Mesenchymal stem cell (in vitro differentiated cells and primary cell): ENCODE results near the gene LRFN2.
A peak's percentile ranks its signal among the peaks of the same experiment; 100 is the strongest.

Source experiments
- DNase-seq: peaks from one replicate; pipeline ENCODE4 v3.0.0-alpha.2; 2013
- H2AFZ ChIP-seq: one replicate; pipeline ENCODE4 v1.6.1; 2013; ENCODE audit warnings: low read depth, mild to moderate bottlenecking, control low read depth, inconsistent platforms, low read length, moderate library complexity
- H2AK5ac ChIP-seq: 2 replicates; pipeline ENCODE4 v1.6.1; 2013; ENCODE audit warnings: low read length, moderate library complexity, mild to moderate bottlenecking, inconsistent platforms; ENCODE audit not compliant: severe bottlenecking
- H2BK120ac ChIP-seq: one replicate; pipeline ENCODE4 v1.6.1; 2013; ENCODE audit warnings: low read depth, mild to moderate bottlenecking, inconsistent platforms, low read length, moderate library complexity
- H2BK12ac ChIP-seq, 2 experiments: one replicate each; pipeline ENCODE4 v1.6.1; 2013; ENCODE audit warnings: inconsistent platforms in 2 of 2, low read length in 2 of 2, mild to moderate bottlenecking in 2 of 2, moderate library complexity in 2 of 2, control low read depth in 1 of 2
- H2BK15ac ChIP-seq: one replicate; pipeline ENCODE4 v1.6.1; 2013; ENCODE audit warnings: mild to moderate bottlenecking, low read depth, inconsistent platforms; ENCODE audit not compliant: poor library complexity, severe bottlenecking
- H2BK5ac ChIP-seq: 2 replicates; pipeline ENCODE4 v1.6.1; 2013; ENCODE audit warnings: low read depth, mild to moderate bottlenecking, low read length, control low read depth, inconsistent platforms; ENCODE audit not compliant: poor library complexity, severe bottlenecking
- H3K14ac ChIP-seq, 2 experiments: one replicate each; pipeline ENCODE4 v1.6.1; 2013; ENCODE audit warnings: inconsistent platforms in 2 of 2, low read length in 2 of 2, control low read depth in 1 of 2, mild to moderate bottlenecking in 1 of 2, moderate library complexity in 1 of 2
- H3K18ac ChIP-seq, 2 experiments: one replicate each; pipeline ENCODE4 v1.6.1; 2013; ENCODE audit warnings: inconsistent platforms in 2 of 2, low read length in 2 of 2, control low read depth in 1 of 2, low read depth in 1 of 2, mild to moderate bottlenecking in 1 of 2
- H3K23ac ChIP-seq, 2 experiments: one replicate each; pipeline ENCODE4 v1.6.1; 2013; ENCODE audit warnings: inconsistent platforms in 2 of 2, low read length in 2 of 2, mild to moderate bottlenecking in 2 of 2, moderate library complexity in 2 of 2, control low read depth in 1 of 2
- H3K27ac ChIP-seq: 2 replicates; pipeline ENCODE4 v1.5.1; 2013; ENCODE audit warnings: mild to moderate bottlenecking, moderate library complexity, low read length, control low read depth, inconsistent platforms; ENCODE audit not compliant: poor library complexity, severe bottlenecking
- H3K27me3 ChIP-seq, 2 experiments: 2 replicates each; pipeline versions ENCODE4 v1.6.1 to v1.7.0; 2013; ENCODE audit warnings: low read length in 2 of 2, mild to moderate bottlenecking in 2 of 2, moderate library complexity in 2 of 2, control low read depth in 1 of 2, inconsistent platforms in 1 of 2; ENCODE audit not compliant: control insufficient read depth in 1 of 2, insufficient read depth in 1 of 2
- H3K36me3 ChIP-seq, 2 experiments: 2 replicates each; pipeline versions ENCODE4 v1.6.1 to v1.7.0; 2013; ENCODE audit warnings: low read length in 2 of 2, control low read depth in 1 of 2, inconsistent platforms in 1 of 2, low read depth in 1 of 2, mild to moderate bottlenecking in 1 of 2; ENCODE audit not compliant: insufficient read depth in 2 of 2, control insufficient read depth in 1 of 2
- H3K4ac ChIP-seq, 2 experiments: one replicate each; pipeline ENCODE4 v1.6.1; 2013; ENCODE audit warnings: inconsistent platforms in 2 of 2, low read length in 2 of 2, mild to moderate bottlenecking in 2 of 2, moderate library complexity in 2 of 2, control low read depth in 1 of 2, low read depth in 1 of 2
- H3K4me1 ChIP-seq: 2 replicates; pipeline ENCODE4 v1.6.1; 2013; ENCODE audit warnings: low read depth, low read length, control low read depth; ENCODE audit not compliant: control insufficient read depth, insufficient read depth
- H3K4me2 ChIP-seq: 2 replicates; pipeline ENCODE4 v1.6.1; 2013; ENCODE audit warnings: low read length, mild to moderate bottlenecking, inconsistent platforms; ENCODE audit not compliant: poor library complexity, severe bottlenecking
- H3K4me3 ChIP-seq, 2 experiments: 2 replicates each; pipeline versions ENCODE4 v1.5.1 to v1.7.0; 2013; ENCODE audit warnings: low read length in 2 of 2, mild to moderate bottlenecking in 2 of 2, control low read depth in 1 of 2, low read depth in 1 of 2; ENCODE audit not compliant: insufficient read depth in 1 of 2
- H3K79me1 ChIP-seq: replicated peaks from 2 replicates; pipeline ENCODE4 v1.6.1; 2013; ENCODE audit warnings: mild to moderate bottlenecking, control low read depth, low read length, inconsistent platforms; ENCODE audit not compliant: poor library complexity, severe bottlenecking
- H3K9ac ChIP-seq: 2 replicates; pipeline ENCODE4 v1.7.0; 2013; ENCODE audit warnings: mild to moderate bottlenecking, low read length, moderate library complexity
- H3K9me3 ChIP-seq: 2 replicates; pipeline ENCODE4 v1.7.0; 2013; ENCODE audit warnings: mild to moderate bottlenecking, low read length; ENCODE audit not compliant: control insufficient read depth
- H4K8ac ChIP-seq: one replicate; pipeline ENCODE4 v1.6.1; 2013; ENCODE audit warnings: inconsistent platforms, mild to moderate bottlenecking, low read length, moderate library complexity
- H4K91ac ChIP-seq: one replicate; pipeline ENCODE4 v1.6.1; 2013; ENCODE audit warnings: mild to moderate bottlenecking, low read length, inconsistent platforms
- WGBS: methylation state at CpG from one replicate; pipeline ENCODE4 v1.1.7; 2013; ENCODE audit warnings: mixed read lengths; 5-methylcytosine and 5-hydroxymethylcytosine counted together

The LRFN2 gene

GRCh38 chr6:40611912-40612311, 24.7 kb upstream of the LRFN2 start:
- H3K4me2 ChIP-seq = no peak overlapping the region
- no peak overlapping the region for H3K23ac ChIP-seq
- no peak overlapping the region for H3K9ac ChIP-seq
- H2BK15ac ChIP-seq = no peak overlapping the region
- H3K4me3 ChIP-seq = no peak overlapping the region
- H3K36me3 ChIP-seq = no peaks in the 10 kb centered on the region
- H2BK5ac ChIP-seq = no peak overlapping the region
- H3K79me1 ChIP-seq = no peaks in the 10 kb centered on the region
- H3K18ac ChIP-seq = no peak overlapping the region
- H4K8ac ChIP-seq = no peak overlapping the region
- H2BK120ac ChIP-seq = no peak overlapping the region
- WGBS = 85% methylated on average over 8 of the region's 8 CpGs
- peaks cover 0 to 29% of the 10 kb centered on the region in 2 experiments for H3K27me3 ChIP-seq
- H3K27ac ChIP-seq = no peak overlapping the region
- H3K4ac ChIP-seq = no peak overlapping the region
- H2BK12ac ChIP-seq = no peak overlapping the region
- no peak for DNase-seq
- peak overlapping the region in 1 of 2 experiments; percentile 5 for H3K14ac ChIP-seq
- no peak overlapping the region for H2AK5ac ChIP-seq
- H3K4me1 ChIP-seq = no peaks in the 10 kb centered on the region
- no peak overlapping the region for H2AFZ ChIP-seq
- H3K9me3 ChIP-seq = no peaks in the 10 kb centered on the region
- no peak overlapping the region for H4K91ac ChIP-seq

DNA sequence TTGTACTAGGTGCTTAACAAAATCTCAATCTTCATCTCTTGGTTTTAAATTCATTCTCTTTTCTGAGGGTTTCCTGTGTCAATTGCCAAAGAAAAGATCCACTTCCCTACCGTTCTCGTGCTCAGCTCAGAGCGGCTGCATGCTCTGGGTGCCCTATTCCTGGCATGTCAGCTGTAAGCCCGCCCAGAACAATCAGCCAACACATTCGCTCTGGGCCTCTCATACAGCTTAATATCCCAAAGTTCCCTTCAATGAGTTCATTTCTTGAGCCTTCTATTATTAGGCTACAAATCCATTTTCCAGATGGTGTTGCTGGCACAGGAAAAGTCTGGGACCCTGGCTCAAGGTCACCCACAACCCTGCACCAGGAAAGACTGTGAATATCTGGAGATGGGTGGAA, 24.3 kb upstream of the LRFN2 start:
- no peak overlapping the region for H3K4me3 ChIP-seq
- H3K79me1 ChIP-seq = no peaks in the 10 kb centered on the region
- WGBS = 87% methylated on average over 5 of the region's 5 CpGs
- H3K27me3 ChIP-seq = peaks cover 0 to 24% of the 10 kb centered on the region in 2 experiments
- H3K4me2 ChIP-seq = no peak overlapping the region
- H3K4ac ChIP-seq = no peak overlapping the region
- H2BK15ac ChIP-seq = no peak overlapping the region
- no peak overlapping the region for H4K91ac ChIP-seq
- no peak overlapping the region for H2BK12ac ChIP-seq
- H2BK120ac ChIP-seq = no peak overlapping the region
- H3K14ac ChIP-seq = no peak overlapping the region
- H3K23ac ChIP-seq = no peak overlapping the region
- no peak overlapping the region for H2AFZ ChIP-seq
- no peak overlapping the region for H3K27ac ChIP-seq
- no peak overlapping the region for H2BK5ac ChIP-seq
- DNase-seq = no peak
- H2AK5ac ChIP-seq = no peak overlapping the region
- H3K18ac ChIP-seq = no peak overlapping the region
- H4K8ac ChIP-seq = no peak overlapping the region
- H3K4me1 ChIP-seq = no peaks in the 10 kb centered on the region
- H3K36me3 ChIP-seq = no peaks in the 10 kb centered on the region
- no peaks in the 10 kb centered on the region for H3K9me3 ChIP-seq
- H3K9ac ChIP-seq = no peak overlapping the region

DNA sequence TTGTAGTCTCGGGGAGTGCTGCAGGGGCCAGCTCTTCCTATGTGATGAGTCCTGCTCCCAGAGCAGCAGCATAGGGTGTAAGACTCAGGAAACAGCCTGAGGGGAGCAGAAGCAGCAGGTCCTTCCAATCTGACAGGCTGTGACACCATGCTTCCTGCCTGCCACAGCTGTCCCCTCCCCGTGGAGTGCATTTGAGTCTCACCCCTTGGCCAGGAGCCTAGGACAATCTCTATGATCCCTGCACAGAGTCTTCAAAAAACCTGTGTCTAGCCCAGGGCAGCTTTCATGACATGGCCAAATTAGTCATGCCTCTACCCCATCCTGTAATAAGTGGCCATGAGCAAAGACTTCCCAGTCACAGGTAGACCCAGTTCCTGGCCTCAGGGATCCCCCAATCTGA, 23.1 kb upstream of the LRFN2 start:
- Histone ChIP-seq H3K4ac (no peak overlapping the region), H4K91ac (no peak overlapping the region)

DNA sequence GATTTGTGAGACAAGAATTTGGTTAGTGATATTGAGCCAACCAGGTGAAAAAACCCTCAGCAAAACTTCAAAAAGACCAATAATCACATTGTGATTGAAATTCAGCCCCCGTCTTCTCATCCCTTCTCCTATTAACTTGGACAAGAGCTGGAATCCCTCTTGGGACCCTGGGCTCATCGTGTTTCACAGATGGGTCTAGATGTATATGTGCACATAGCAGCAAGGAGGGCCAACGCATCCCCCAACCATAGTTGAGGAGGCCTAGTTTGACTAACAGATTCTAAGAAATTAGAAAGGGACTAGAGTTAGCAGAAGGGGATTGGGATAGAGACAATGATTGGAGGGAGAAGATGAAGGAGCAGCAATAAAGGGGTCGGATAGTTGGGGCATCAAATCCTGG, 19.8 kb upstream of the LRFN2 start:
- Histone ChIP-seq H3K9me3 (no peaks in the 10 kb centered on the region), H3K14ac (no peak overlapping the region), H4K8ac (no peak overlapping the region), H3K4me3 (no peak overlapping the region), H2BK120ac (no peak overlapping the region), H3K9ac (no peak overlapping the region), H2AFZ (no peak overlapping the region), H3K36me3 (no peaks in the 10 kb centered on the region), H3K4me1 (no peaks in the 10 kb centered on the region), H3K27me3 (peaks cover 20 to 32% of the 10 kb centered on the region in 2 experiments), H2BK12ac (no peak overlapping the region), H3K79me1 (no peaks in the 10 kb centered on the region), H3K4me2 (no peak overlapping the region), H2AK5ac (no peak overlapping the region), H3K23ac (no peak overlapping the region), H3K18ac (no peak overlapping the region), H2BK15ac (no peak overlapping the region), H2BK5ac (no peak overlapping the region), H3K4ac (no peak overlapping the region), H4K91ac (no peak overlapping the region), H3K27ac (no peak overlapping the region)
- DNase-seq = no peak
- WGBS = 89% methylated on average over 3 of the region's 4 CpGs

More for the DNA sequence above, 23.1 kb upstream of the LRFN2 start:
- Histone ChIP-seq H3K14ac (no peak overlapping the region), H2BK5ac (no peak overlapping the region), H3K18ac (no peak overlapping the region), H3K27ac (no peak overlapping the region), H2BK12ac (no peak overlapping the region), H2BK15ac (no peak overlapping the region), H2AK5ac (no peak overlapping the region), H2BK120ac (no peak overlapping the region), H3K79me1 (no peaks in the 10 kb centered on the region), H3K4me2 (no peak overlapping the region), H3K4me1 (no peaks in the 10 kb centered on the region), H3K36me3 (no peaks in the 10 kb centered on the region), H3K23ac (no peak overlapping the region), H3K4me3 (no peak overlapping the region), H3K9me3 (no peaks in the 10 kb centered on the region), H3K27me3 (peaks cover 3 to 22% of the 10 kb centered on the region in 2 experiments), H3K9ac (no peak overlapping the region), H4K8ac (no peak overlapping the region), H2AFZ (no peak overlapping the region)
- WGBS = 59% methylated on average over 2 of the region's 2 CpGs
- DNase-seq = no peak
